Femur (tissue), 1 donor: ENCODE measurements around the gene NRXN3.

Source experiments
- DNase-seq: peaks from one replicate; pipeline ENCODE4 v3.0.0-alpha.2; 2017

Gene NRXN3

GRCh38 chr14:78327426-78328221, 157.5 kb downstream of the NRXN3 start:
- no peak for DNase-seq

- no peak for DNase-seq
Observed at GRCh38 chr14:78329371-78329770, 159.2 kb downstream of the NRXN3 start.

GRCh38 chr14:78335531-78335930, 165.4 kb downstream of the NRXN3 start:
- no peak for DNase-seq

- no peak for DNase-seq
Observed at GRCh38 chr14:78340250-78340649, 170.1 kb downstream of the NRXN3 start.

GRCh38 chr14:78341827-78342389, 171.7 kb downstream of the NRXN3 start:
- no peak for DNase-seq

- no peak for DNase-seq
Observed at GRCh38 chr14:78342879-78343278, 172.7 kb downstream of the NRXN3 start.

- DNase-seq: no peak
Observed at GRCh38 chr14:78344290-78344689, 174.1 kb downstream of the NRXN3 start.

- DNase-seq: no peak
Observed at GRCh38 chr14:78345131-78345744, 175.1 kb downstream of the NRXN3 start.

GRCh38 chr14:78346747-78347146, 176.6 kb downstream of the NRXN3 start:
- no peak for DNase-seq

GRCh38 chr14:78355109-78355508, 184.9 kb downstream of the NRXN3 start:
- no peak for DNase-seq

- no peak for DNase-seq
Observed at GRCh38 chr14:78356391-78356790, 186.2 kb downstream of the NRXN3 start.

- no peak for DNase-seq
Observed at GRCh38 chr14:78358591-78358990, 188.4 kb downstream of the NRXN3 start.

GRCh38 chr14:78359581-78359980, 189.4 kb downstream of the NRXN3 start:
- DNase-seq: no peak

- no peak for DNase-seq
Observed at GRCh38 chr14:78363008-78363407, 192.8 kb downstream of the NRXN3 start.

GRCh38 chr14:78367355-78367754, 197.2 kb downstream of the NRXN3 start:
- DNase-seq: no peak

GRCh38 chr14:78383060-78383459, 212.9 kb downstream of the NRXN3 start:
- no peak for DNase-seq

GRCh38 chr14:78398216-78398615, 228.0 kb downstream of the NRXN3 start:
- DNase-seq: no peak

GRCh38 chr14:78399316-78399889, 229.2 kb downstream of the NRXN3 start:
- DNase-seq: no peak

GRCh38 chr14:78401866-78402265, 231.7 kb downstream of the NRXN3 start:
- DNase-seq: no peak

- DNase-seq: no peak
Observed at GRCh38 chr14:78403278-78403815, 233.2 kb downstream of the NRXN3 start.

- DNase-seq: no peak
Observed at GRCh38 chr14:78405079-78405856, 235.1 kb downstream of the NRXN3 start.

- no peak for DNase-seq
Observed at GRCh38 chr14:78412475-78412874, 242.3 kb downstream of the NRXN3 start.

- DNase-seq: no peak
Observed at GRCh38 chr14:78414172-78414571, 244.0 kb downstream of the NRXN3 start.
